HEK293T (cell line): ENCODE results near the gene PSENEN.
"Not testable (repeated sequence)": the region's sequence is repeated elsewhere in the genome, so short reads cannot be mapped to it uniquely, and the experiment has no call there.

ENCODE experiments used
- CTCF ChIA-PET: fragments of 350-600 bp; formaldehyde crosslinking; extraction: SDS; loops from one replicate; lab custom pipeline; 2021; ENCODE audit warnings: antibody characterized with exemption, inconsistent platforms; lab: Yijun Ruan, JAX
- POLR2A ChIA-PET: fragments of 350-600 bp; formaldehyde crosslinking; extraction: SDS; loops from one replicate; lab custom pipeline; 2020; ENCODE audit warnings: antibody characterized with exemption, inconsistent platforms; lab: Yijun Ruan, JAX
- DNase-seq: peaks from one replicate; pipeline ENCODE4 v3.0.0; 2012; ENCODE audit warnings: mixed read lengths; ENCODE audit errors: extremely low spot score
- ARNT ChIP-seq: fragments of 450-650 bp; IDR thresholded peaks from 2 replicates; pipeline ENCODE4 v1.6.1; 2017; ENCODE audit warnings: mild to moderate bottlenecking
- BHLHE40 ChIP-seq: fragments of 450-650 bp; IDR thresholded peaks from 2 replicates; pipeline ENCODE4 v1.6.1; 2016; ENCODE audit warnings: mild to moderate bottlenecking, moderate library complexity, borderline replicate concordance
- CTBP1 ChIP-seq: fragments of 450-650 bp; IDR thresholded peaks from 2 replicates; pipeline ENCODE4 v1.6.1; 2016; ENCODE audit warnings: borderline replicate concordance
- ELF4 ChIP-seq: fragments of 450-650 bp; IDR thresholded peaks from 2 replicates; pipeline ENCODE4 v1.6.1; 2017; ENCODE audit warnings: antibody characterized with exemption
- FOXA1 ChIP-seq: fragments of 450-650 bp; IDR thresholded peaks from 2 replicates; pipeline ENCODE4 v1.6.1; 2016; ENCODE audit warnings: mild to moderate bottlenecking
- FOXK2 ChIP-seq: fragments of 450-650 bp; IDR thresholded peaks from 2 replicates; pipeline ENCODE4 v1.6.1; 2016; ENCODE audit warnings: mild to moderate bottlenecking
- FOXM1 ChIP-seq: fragments of 450-650 bp; IDR thresholded peaks from 2 replicates; pipeline ENCODE4 v1.6.1; 2017; ENCODE audit warnings: mild to moderate bottlenecking, borderline replicate concordance
- HDGF ChIP-seq: fragments of 450-650 bp; IDR thresholded peaks from 2 replicates; pipeline ENCODE4 v1.6.1; 2017; ENCODE audit warnings: antibody characterized with exemption, borderline replicate concordance
- L3MBTL2 ChIP-seq: fragments of 450-650 bp; conservative IDR thresholded peaks from 2 replicates; pipeline ENCODE4 v1.6.1; 2016; ENCODE audit warnings: mild to moderate bottlenecking
- LEF1 ChIP-seq: fragments of 450-650 bp; IDR thresholded peaks from 2 replicates; pipeline ENCODE4 v1.6.1; 2017; ENCODE audit warnings: mild to moderate bottlenecking, borderline replicate concordance
- NFRKB ChIP-seq: fragments of 450-650 bp; IDR thresholded peaks from 2 replicates; pipeline ENCODE4 v1.6.1; 2016; ENCODE audit warnings: mild to moderate bottlenecking, moderate library complexity
- SP1 ChIP-seq: fragments of 450-650 bp; IDR thresholded peaks from 2 replicates; pipeline ENCODE4 v1.6.1; 2017
- SUZ12 ChIP-seq: fragments of 450-650 bp; IDR thresholded peaks from 2 replicates; pipeline ENCODE4 v1.6.1; 2016; ENCODE audit warnings: mild to moderate bottlenecking
- TARDBP ChIP-seq: fragments of 450-650 bp; IDR thresholded peaks from 2 replicates; pipeline ENCODE4 v1.6.1; 2016
- ZNF384 ChIP-seq: fragments of 450-650 bp; IDR thresholded peaks from 2 replicates; pipeline ENCODE4 v1.6.1; 2016
- TF ChIP-seq, protein P1 (sequence below): fragments of 450-650 bp; IDR thresholded peaks from 2 replicates; pipeline ENCODE4 v1.6.1; 2016

The PSENEN gene

DNA sequence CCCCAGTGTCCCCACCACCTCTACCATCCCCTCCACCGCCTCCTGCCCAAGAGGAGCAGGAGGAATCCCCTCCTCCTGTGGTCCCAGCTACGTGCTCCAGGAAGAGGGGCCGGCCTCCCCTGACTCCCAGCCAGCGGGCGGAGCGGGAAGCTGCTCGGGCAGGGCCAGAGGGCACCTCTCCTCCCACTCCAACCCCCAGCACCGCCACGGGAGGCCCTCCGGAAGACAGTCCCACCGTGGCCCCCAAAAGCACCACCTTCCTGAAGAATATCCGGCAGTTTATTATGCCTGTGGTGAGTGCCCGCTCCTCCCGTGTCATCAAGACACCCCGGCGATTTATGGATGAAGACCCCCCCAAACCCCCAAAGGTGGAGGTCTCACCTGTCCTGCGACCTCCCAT is 24.8 kb upstream of the PSENEN start:
- ChIA-PET CTCF (no interaction called here), POLR2A (interaction anchor here (0.6 to 2.5 kb wide), 2 partner anchors 20 to 28 kb away, joined by 3 to 10 read pairs; no protein-coding TSS in a partner anchor)
- DNase-seq: no peak
- no peak for TF ChIP-seq LEF1
- TF ChIP-seq FOXM1: no peak
- TF ChIP-seq FOXA1: no peak
- TF ChIP-seq CTBP1: no peak
- no peak for TF ChIP-seq SP1
- no peak for TF ChIP-seq SUZ12

DNA sequence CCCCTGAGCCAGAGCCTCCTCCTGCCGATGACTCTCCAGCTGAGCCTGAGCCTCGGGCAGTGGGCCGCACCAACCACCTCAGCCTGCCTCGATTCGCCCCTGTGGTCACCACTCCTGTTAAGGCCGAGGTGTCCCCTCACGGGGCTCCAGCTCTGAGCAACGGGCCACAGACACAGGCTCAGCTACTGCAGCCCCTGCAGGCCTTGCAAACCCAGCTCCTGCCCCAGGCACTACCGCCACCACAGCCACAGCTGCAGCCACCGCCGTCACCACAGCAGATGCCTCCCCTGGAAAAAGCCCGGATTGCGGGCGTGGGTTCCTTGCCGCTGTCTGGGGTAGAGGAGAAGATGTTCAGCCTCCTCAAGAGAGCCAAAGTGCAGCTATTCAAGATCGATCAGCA is 24.1 kb upstream of the PSENEN start:
- POLR2A ChIA-PET: interaction anchor here (0.6 to 2.5 kb wide), 3 partner anchors 19 to 29 kb away, joined by 3 to 10 read pairs (median 3); partner anchors contain the start of gene LIN37
- no peak for DNase-seq
- CTCF ChIA-PET: no interaction called here
- no peak for TF ChIP-seq LEF1
- no peak for TF ChIP-seq L3MBTL2
- TF ChIP-seq FOXK2: no peak
- no peak for TF ChIP-seq ELF4
- TF ChIP-seq FOXM1: no peak
- no peak for TF ChIP-seq NFRKB
- no peak for TF ChIP-seq BHLHE40
- no peak for TF ChIP-seq FOXA1
- TF ChIP-seq HDGF: no peak
- TF ChIP-seq, protein P1, sequence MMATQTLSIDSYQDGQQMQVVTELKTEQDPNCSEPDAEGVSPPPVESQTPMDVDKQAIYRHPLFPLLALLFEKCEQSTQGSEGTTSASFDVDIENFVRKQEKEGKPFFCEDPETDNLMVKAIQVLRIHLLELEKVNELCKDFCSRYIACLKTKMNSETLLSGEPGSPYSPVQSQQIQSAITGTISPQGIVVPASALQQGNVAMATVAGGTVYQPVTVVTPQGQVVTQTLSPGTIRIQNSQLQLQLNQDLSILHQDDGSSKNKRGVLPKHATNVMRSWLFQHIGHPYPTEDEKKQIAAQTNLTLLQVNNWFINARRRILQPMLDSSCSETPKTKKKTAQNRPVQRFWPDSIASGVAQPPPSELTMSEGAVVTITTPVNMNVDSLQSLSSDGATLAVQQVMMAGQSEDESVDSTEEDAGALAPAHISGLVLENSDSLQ: no peak
- no peak for TF ChIP-seq SUZ12
- no peak for TF ChIP-seq ZNF384
- TF ChIP-seq CTBP1: no peak
- no peak for TF ChIP-seq SP1
- no peak for TF ChIP-seq TARDBP
- TF ChIP-seq ARNT: no peak

DNA sequence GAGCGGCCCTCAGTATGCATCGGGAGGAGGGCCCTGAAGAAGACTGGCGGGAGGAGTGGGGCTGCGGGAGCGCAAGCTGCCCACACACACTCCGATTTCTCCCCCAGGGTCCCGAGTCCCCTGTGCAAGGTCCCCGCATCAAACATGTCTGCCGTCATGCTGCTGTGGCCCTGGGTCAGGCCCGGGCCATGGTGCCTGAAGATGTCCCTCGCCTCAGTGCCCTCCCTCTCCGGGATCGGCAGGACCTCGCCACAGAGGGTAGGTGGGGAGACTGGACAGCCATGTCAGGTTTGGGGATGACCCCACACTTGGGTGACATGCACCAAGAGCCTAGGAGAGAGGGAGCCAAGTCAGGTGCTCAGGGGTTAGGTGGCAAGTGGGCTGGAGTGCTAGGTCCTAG is 23.0 kb upstream of the PSENEN start:
- TF ChIP-seq HDGF (no peak), LEF1 (no peak)
- ChIA-PET CTCF (no interaction called here), POLR2A (interaction anchor here (1.2 to 2.5 kb wide), 2 partner anchors 18 to 26 kb away, joined by 3 to 10 read pairs; partner anchors contain the start of gene LIN37)
- no peak for DNase-seq

DNA sequence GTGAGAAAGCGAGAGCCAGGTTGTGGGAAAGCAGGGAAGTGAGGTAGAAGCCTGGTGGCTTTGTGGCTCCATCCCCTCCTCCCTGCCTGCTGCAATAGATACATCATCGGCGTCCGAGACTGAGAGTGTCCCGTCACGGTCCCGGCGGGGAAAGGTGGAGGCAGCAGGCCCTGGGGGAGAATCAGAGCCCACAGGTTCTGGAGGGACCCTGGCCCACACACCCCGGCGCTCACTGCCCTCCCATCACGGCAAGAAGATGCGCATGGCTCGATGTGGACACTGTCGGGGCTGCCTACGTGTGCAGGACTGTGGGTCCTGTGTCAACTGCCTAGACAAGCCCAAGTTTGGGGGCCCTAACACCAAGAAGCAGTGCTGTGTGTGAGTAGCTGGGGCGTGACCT is 22.6 kb upstream of the PSENEN start:
- ChIA-PET POLR2A (interaction anchor here (0.9 kb wide), 2 partner anchors 18 to 79 kb away, joined by 3 to 6 read pairs; no protein-coding TSS in a partner anchor), CTCF (no interaction called here)
- no peak for DNase-seq
- TF ChIP-seq FOXM1 (no peak), L3MBTL2 (no peak), SP1 (no peak), TARDBP (no peak), BHLHE40 (no peak), HDGF (no peak), NFRKB (no peak), FOXA1 (no peak), ZNF384 (no peak), SUZ12 (no peak), FOXK2 (no peak)
- TF ChIP-seq, protein P1: no peak

DNA sequence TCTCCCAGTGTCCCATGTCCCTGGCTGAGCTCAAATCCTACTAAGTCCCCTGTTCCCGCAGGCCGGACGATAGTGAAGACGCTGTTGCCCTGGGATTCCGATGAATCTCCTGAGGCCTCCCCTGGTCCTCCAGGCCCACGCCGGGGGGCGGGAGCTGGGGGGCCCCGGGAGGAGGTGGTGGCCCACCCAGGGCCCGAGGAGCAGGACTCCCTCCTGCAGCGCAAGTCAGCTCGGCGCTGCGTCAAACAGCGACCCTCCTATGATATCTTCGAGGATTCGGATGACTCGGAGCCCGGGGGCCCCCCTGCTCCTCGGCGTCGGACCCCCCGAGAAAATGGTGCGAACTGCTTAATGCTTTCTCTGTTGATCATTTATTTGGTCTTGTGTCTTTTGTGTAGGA is 21.8 kb upstream of the PSENEN start:
- ChIA-PET CTCF (no interaction called here), POLR2A (interaction anchor here (0.9 to 1.1 kb wide), 3 partner anchors 10 to 80 kb away, joined by 3 to 6 read pairs (median 3); no protein-coding TSS in a partner anchor)
- TF ChIP-seq FOXK2: no peak
- no peak for TF ChIP-seq BHLHE40
- TF ChIP-seq ARNT: no peak
- no peak for TF ChIP-seq ELF4
- TF ChIP-seq SP1: no peak
- TF ChIP-seq FOXM1: no peak
- no peak for TF ChIP-seq L3MBTL2
- no peak for TF ChIP-seq CTBP1
- no peak for TF ChIP-seq SUZ12
- no peak for TF ChIP-seq ZNF384
- no peak for TF ChIP-seq NFRKB
- TF ChIP-seq HDGF: no peak
- TF ChIP-seq LEF1: no peak
- no peak for TF ChIP-seq TARDBP
- TF ChIP-seq FOXA1: no peak
- TF ChIP-seq, protein P1: no peak
- DNase-seq: no peak

DNA sequence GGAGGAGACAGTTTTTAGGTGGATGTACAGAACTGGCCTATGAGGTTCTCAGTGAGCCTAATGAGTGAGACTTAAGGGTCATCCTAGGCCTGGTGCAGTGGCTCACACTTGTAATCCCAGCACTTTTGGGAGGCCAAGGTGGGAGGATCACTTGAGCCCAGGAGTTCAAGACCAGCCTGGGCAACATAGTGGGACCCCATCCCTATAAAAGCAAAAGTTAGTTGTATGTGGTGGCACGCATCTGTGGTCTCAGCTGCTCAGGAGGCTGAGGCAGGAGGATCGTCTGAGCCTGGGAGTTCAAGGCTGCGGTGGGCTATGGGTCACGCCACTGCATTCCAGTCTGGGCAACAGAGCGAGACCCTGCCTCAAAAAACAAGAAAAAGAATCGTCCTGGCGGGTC is 21.3 kb upstream of the PSENEN start:
- DNase-seq, CTCF ChIA-PET: not testable (repeated sequence)
- POLR2A ChIA-PET: interaction anchor here (1.1 kb wide), 1 partner anchor 9 kb away, joined by 3 read pairs; no protein-coding TSS in a partner anchor

DNA sequence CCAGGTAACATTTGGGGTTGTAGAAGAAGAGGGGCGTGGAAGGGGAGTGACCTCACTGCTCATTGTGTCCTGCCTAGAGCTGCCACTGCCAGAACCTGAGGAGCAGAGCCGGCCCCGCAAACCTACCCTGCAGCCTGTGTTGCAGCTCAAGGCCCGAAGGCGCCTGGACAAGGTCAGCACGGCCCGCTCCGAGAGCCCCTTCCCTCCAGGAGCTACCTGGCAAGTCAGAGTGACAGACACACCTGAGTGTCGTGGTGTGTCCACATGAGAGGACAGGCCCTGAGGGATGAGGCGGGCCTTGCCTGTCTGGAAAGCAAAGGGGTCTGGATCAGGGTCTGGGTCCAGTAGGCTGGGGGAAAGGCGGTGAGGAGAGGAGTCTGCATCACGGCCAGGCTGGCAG is 20.9 kb upstream of the PSENEN start:
- no peak for DNase-seq
- POLR2A ChIA-PET: no interaction called here
- TF ChIP-seq BHLHE40: no peak
- no peak for TF ChIP-seq FOXM1
- TF ChIP-seq ZNF384: no peak
- TF ChIP-seq, protein P1: no peak
- TF ChIP-seq LEF1: no peak
- CTCF ChIA-PET: no interaction called here
